Cardiac fibroblast (primary cell): Measurements from ENCODE around the gene MUC21.

Source experiments
- DNase-seq, 2 donors: peaks; one replicate each; pipeline versions ENCODE4 v3.0.0 to v3.0.0-alpha.2; 2010; ENCODE audit warnings: low read depth in 2 of 2
- H3K4me3 ChIP-seq, 2 donors: replicated peaks in 1 of 2; 1 replicate in 1 of 2; 2 replicates in 1 of 2; pipeline ENCODE4 v1.5.1; 2011; ENCODE audit warnings: low read depth in 2 of 2, low read length in 2 of 2, mild to moderate bottlenecking in 2 of 2, moderate library complexity in 1 of 2
- CTCF ChIP-seq: IDR thresholded peaks from one replicate; pipeline ENCODE4 v1.5.1; 2011; ENCODE audit warnings: low read depth, mild to moderate bottlenecking, low read length, inconsistent platforms

MUC21 gene

GRCh38 chr6:30942338-30943060, 41.0 kb upstream of the MUC21 start:
- no peak overlapping the region for H3K4me3 ChIP-seq
- peak; percentile 72 for TF ChIP-seq CTCF
- DNase-seq = peak; percentile 85 to 90

GRCh38 chr6:30944051-30944450, 39.5 kb upstream of the MUC21 start:
- TF ChIP-seq CTCF = no peak
- DNase-seq = no peak
- no peak overlapping the region for H3K4me3 ChIP-seq

GRCh38 chr6:30945281-30945680, 38.2 kb upstream of the MUC21 start:
- TF ChIP-seq CTCF = no peak
- H3K4me3 ChIP-seq = no peak overlapping the region
- no peak for DNase-seq

- no peak for TF ChIP-seq CTCF
- no peak for DNase-seq
- no peak overlapping the region for H3K4me3 ChIP-seq
Observed at GRCh38 chr6:30947231-30947630, 36.3 kb upstream of the MUC21 start.

GRCh38 chr6:30948811-30949210, 34.7 kb upstream of the MUC21 start:
- no peak for DNase-seq
- TF ChIP-seq CTCF = no peak

GRCh38 chr6:30951907-30952469, 31.5 kb upstream of the MUC21 start:
- TF ChIP-seq CTCF = no peak
- H3K4me3 ChIP-seq = no peak overlapping the region
- DNase-seq = no peak

More at GRCh38 chr6:30948811-30949210, 34.7 kb upstream of the MUC21 start:
- no peak overlapping the region for H3K4me3 ChIP-seq
